Brain microvascular endothelial cell (primary cell): ENCODE data around the gene ZNF804B.
A peak's percentile ranks its signal among the peaks of the same experiment; 100 is the strongest.

Source experiments
- DNase-seq: peaks from one replicate; pipeline ENCODE4 v3.0.0-alpha.2; 2020
- H3K27ac ChIP-seq: fragments of 250-450 bp; sonication (Bioruptor Pico); 2 replicates; pipeline ENCODE4 v1.5.1; 2020; ENCODE audit warnings: mild to moderate bottlenecking, moderate library complexity
- H3K27me3 ChIP-seq: fragments of 250-450 bp; sonication (Bioruptor Pico); replicated peaks from 2 replicates; pipeline ENCODE4 v1.5.1; 2020; ENCODE audit warnings: mild to moderate bottlenecking
- H3K36me3 ChIP-seq: fragments of 250-450 bp; sonication (Bioruptor Pico); replicated peaks from 2 replicates; pipeline ENCODE4 v1.5.1; 2020; ENCODE audit warnings: mild to moderate bottlenecking
- H3K4me3 ChIP-seq: 2 replicates; pipeline ENCODE4 v1.5.1; 2011; ENCODE audit warnings: low read depth, mild to moderate bottlenecking, control low read depth, low read length, moderate library complexity
- CTCF ChIP-seq: IDR thresholded peaks from 2 replicates; pipeline ENCODE4 v1.5.1; 2011; ENCODE audit warnings: low read depth, mild to moderate bottlenecking, moderate library complexity, low read length, control low read depth, inconsistent platforms; ENCODE audit errors: missing control alignments
- in situ Hi-C: cut with HindIII; loops from 2 replicates; pipeline ENCODE4 v1.10.0; 2017; ENCODE audit warnings: low sequenced_read_pairs, low pct_ligation_motif_present

Gene ZNF804B

GRCh38 chr7:88772776-88773175 is 13.3 kb downstream of the ZNF804B start:
- no peaks in the 10 kb centered on the region for H3K36me3 ChIP-seq
- DNase-seq = no peak
- no peak overlapping the region for H3K4me3 ChIP-seq
- TF ChIP-seq CTCF = no peak
- H3K27ac ChIP-seq = no peak overlapping the region
- H3K27me3 ChIP-seq = no peaks in the 10 kb centered on the region
- in situ Hi-C loops = no loop called here

- Histone ChIP-seq H3K36me3 (no peaks in the 10 kb centered on the region), H3K27me3 (no peaks in the 10 kb centered on the region), H3K27ac (no peak overlapping the region), H3K4me3 (no peak overlapping the region)
- no peak for DNase-seq
- TF ChIP-seq CTCF = no peak
- in situ Hi-C loops = no loop called here
Measured at GRCh38 chr7:88775838-88776237, 16.3 kb downstream of the ZNF804B start.

- DNase-seq = no peak
- Histone ChIP-seq H3K36me3 (no peaks in the 10 kb centered on the region), H3K27me3 (no peaks in the 10 kb centered on the region), H3K4me3 (no peak overlapping the region), H3K27ac (no peak overlapping the region)
- in situ Hi-C loops = no loop called here
- no peak for TF ChIP-seq CTCF
Measured at GRCh38 chr7:88787777-88788176, 28.3 kb downstream of the ZNF804B start.

- Histone ChIP-seq H3K36me3 (no peaks in the 10 kb centered on the region), H3K27ac (no peak overlapping the region), H3K27me3 (no peaks in the 10 kb centered on the region), H3K4me3 (no peak overlapping the region)
- TF ChIP-seq CTCF = peak; percentile 35
- in situ Hi-C loops = no loop called here
- DNase-seq = no peak
Measured at GRCh38 chr7:88789480-88790064, 30.1 kb downstream of the ZNF804B start.

GRCh38 chr7:88791891-88792290 is 32.4 kb downstream of the ZNF804B start:
- in situ Hi-C loops = no loop called here
- Histone ChIP-seq H3K36me3 (no peaks in the 10 kb centered on the region), H3K4me3 (no peak overlapping the region), H3K27ac (no peak overlapping the region), H3K27me3 (no peaks in the 10 kb centered on the region)
- no peak for DNase-seq
- TF ChIP-seq CTCF = no peak

GRCh38 chr7:88792361-88792760 is 32.9 kb downstream of the ZNF804B start:
- no peaks in the 10 kb centered on the region for H3K36me3 ChIP-seq
- no peak for TF ChIP-seq CTCF
- no peak for DNase-seq
- in situ Hi-C loops = no loop called here
- no peak overlapping the region for H3K4me3 ChIP-seq
- H3K27ac ChIP-seq = no peak overlapping the region
- H3K27me3 ChIP-seq = no peaks in the 10 kb centered on the region
